Tibial nerve (tissue), 4 donors: ENCODE measurements around the gene SOCS1. TPM values are rescaled to one million over a fixed set of nuclear protein-coding genes. Genes with fewer than 3 reads are reported as not detected.

Experiments
- DNase-seq, 2 donors: peaks; one replicate each; pipeline ENCODE4 v3.0.0-alpha.2; 2019; ENCODE audit warnings: low spot score in 2 of 2
- H3K27ac ChIP-seq, 4 donors: fragments of 200-600 bp; sonication (generic) in 3 of 4; one replicate each; pipeline ENCODE4 v1.5.1; 2017 to 2019; ENCODE audit warnings: mild to moderate bottlenecking in 1 of 4
- H3K27me3 ChIP-seq, 2 donors: fragments of 200-600 bp; sonication (generic) in 1 of 2; one replicate each; pipeline versions ENCODE4 v1.5.1 to v1.6.0; 2017 to 2019
- H3K36me3 ChIP-seq, 3 donors: fragments of 200-600 bp; sonication (generic); one replicate each; pipeline ENCODE4 v1.5.1; 2018 to 2019
- H3K4me1 ChIP-seq, 4 donors: fragments of 200-600 bp; sonication (generic) in 3 of 4; one replicate each; pipeline ENCODE4 v1.5.1; 2017 to 2019
- H3K4me3 ChIP-seq, 4 donors: fragments of 200-600 bp; sonication (generic) in 3 of 4; one replicate each; pipeline ENCODE4 v1.5.1; 2017 to 2019; ENCODE audit warnings: mild to moderate bottlenecking in 1 of 4, moderate library complexity in 1 of 4
- H3K9me3 ChIP-seq, 4 donors: fragments of 200-600 bp; sonication (generic) in 3 of 4; one replicate each; pipeline ENCODE4 v1.5.1; 2017 to 2019
- EP300 ChIP-seq, 2 donors: sonication (generic); formaldehyde crosslinking; IDR thresholded peaks; one replicate each; pipeline ENCODE4 v1.6.1; 2017; ENCODE audit warnings: antibody characterized with exemption in 2 of 2, mild to moderate bottlenecking in 1 of 2
- POLR2A ChIP-seq, 2 donors: fragments of 450-650 bp; IDR thresholded peaks; one replicate each; pipeline ENCODE4 v1.6.1; 2017; ENCODE audit warnings: antibody characterized with exemption in 2 of 2, mild to moderate bottlenecking in 2 of 2, moderate library complexity in 2 of 2
- WGBS, 2 donors: methylation state at CpG; one replicate each; pipeline ENCODE4 v1.1.5; 2018; 5-methylcytosine and 5-hydroxymethylcytosine counted together
- total RNA-seq, 4 donors: library from RNA; depleted of rRNA; stranded (reverse); fragments of >200 nt; gene quantifications; one replicate each; pipeline ENCODE4 v1.1.0, GENCODE V29; 2016
- TF ChIP-seq, protein P1 (sequence below), 5 experiments: fragments of 200-600 bp in 3 of 5; fragments of 450-650 bp in 2 of 5; sonication (generic) in 3 of 5; IDR thresholded peaks; one replicate each; pipeline ENCODE4 v1.5.1; 2016 to 2019; ENCODE audit warnings: antibody characterized with exemption in 5 of 5, mild to moderate bottlenecking in 3 of 5, moderate library complexity in 2 of 5

Gene SOCS1
- total RNA-seq, 4 donors from 2014 or later, result 7.4 to 29.6 (median 14.7) TPM

DNA sequence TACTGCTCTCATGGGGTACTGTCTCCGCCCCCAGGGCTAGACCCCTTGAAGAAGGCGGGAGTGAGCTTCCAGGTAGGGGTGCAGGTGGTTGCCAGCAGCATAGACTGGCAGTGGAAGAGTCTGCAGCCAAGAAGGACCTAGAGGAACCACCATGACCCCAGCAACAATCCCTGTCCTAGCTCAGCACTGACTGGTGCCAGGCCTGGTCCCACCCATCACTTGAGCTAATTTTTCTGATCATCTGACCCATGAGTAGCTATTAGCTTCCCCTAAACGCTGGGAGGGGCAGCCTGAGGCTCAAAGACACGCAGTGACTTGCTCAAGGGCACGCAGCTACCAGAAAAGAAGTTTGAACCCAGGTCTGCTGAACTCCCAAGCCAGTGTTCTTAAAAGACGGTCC is 16.5 kb upstream of the SOCS1 start:
- Histone ChIP-seq H3K27ac (no peak overlapping the region), H3K4me3 (no peak overlapping the region), H3K27me3 (no peaks in the 10 kb centered on the region), H3K36me3 (no peaks in the 10 kb centered on the region), H3K9me3 (no peaks in the 10 kb centered on the region), H3K4me1 (no peaks in the 10 kb centered on the region)
- DNase-seq, result no peak
- 81 to 90% methylated on average over 6 of the region's 6 CpGs for WGBS, 2 donors
- no peak for TF ChIP-seq EP300 (IDR thresholded peaks at IDR 0.05)
- TF ChIP-seq, protein P1, sequence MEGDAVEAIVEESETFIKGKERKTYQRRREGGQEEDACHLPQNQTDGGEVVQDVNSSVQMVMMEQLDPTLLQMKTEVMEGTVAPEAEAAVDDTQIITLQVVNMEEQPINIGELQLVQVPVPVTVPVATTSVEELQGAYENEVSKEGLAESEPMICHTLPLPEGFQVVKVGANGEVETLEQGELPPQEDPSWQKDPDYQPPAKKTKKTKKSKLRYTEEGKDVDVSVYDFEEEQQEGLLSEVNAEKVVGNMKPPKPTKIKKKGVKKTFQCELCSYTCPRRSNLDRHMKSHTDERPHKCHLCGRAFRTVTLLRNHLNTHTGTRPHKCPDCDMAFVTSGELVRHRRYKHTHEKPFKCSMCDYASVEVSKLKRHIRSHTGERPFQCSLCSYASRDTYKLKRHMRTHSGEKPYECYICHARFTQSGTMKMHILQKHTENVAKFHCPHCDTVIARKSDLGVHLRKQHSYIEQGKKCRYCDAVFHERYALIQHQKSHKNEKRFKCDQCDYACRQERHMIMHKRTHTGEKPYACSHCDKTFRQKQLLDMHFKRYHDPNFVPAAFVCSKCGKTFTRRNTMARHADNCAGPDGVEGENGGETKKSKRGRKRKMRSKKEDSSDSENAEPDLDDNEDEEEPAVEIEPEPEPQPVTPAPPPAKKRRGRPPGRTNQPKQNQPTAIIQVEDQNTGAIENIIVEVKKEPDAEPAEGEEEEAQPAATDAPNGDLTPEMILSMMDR (IDR thresholded peaks at IDR 0.05), result no peak
- no peak for TF ChIP-seq POLR2A (IDR thresholded peaks at IDR 0.05)

GRCh38 chr16:11271610-11272009 is 15.6 kb upstream of the SOCS1 start:
- 98 to 99% methylated on average over 10 of the region's 10 CpGs for WGBS, 2 donors
- Histone ChIP-seq H3K27ac (no peak overlapping the region), H3K27me3 (no peaks in the 10 kb centered on the region), H3K4me1 (no peaks in the 10 kb centered on the region), H3K36me3 (no peaks in the 10 kb centered on the region), H3K4me3 (no peak overlapping the region), H3K9me3 (no peaks in the 10 kb centered on the region)
- no peak for DNase-seq
- TF ChIP-seq POLR2A (IDR thresholded peaks at IDR 0.05) (no peak), EP300 (IDR thresholded peaks at IDR 0.05) (no peak)
- TF ChIP-seq, protein P1 (IDR thresholded peaks at IDR 0.05), result no peak

DNA sequence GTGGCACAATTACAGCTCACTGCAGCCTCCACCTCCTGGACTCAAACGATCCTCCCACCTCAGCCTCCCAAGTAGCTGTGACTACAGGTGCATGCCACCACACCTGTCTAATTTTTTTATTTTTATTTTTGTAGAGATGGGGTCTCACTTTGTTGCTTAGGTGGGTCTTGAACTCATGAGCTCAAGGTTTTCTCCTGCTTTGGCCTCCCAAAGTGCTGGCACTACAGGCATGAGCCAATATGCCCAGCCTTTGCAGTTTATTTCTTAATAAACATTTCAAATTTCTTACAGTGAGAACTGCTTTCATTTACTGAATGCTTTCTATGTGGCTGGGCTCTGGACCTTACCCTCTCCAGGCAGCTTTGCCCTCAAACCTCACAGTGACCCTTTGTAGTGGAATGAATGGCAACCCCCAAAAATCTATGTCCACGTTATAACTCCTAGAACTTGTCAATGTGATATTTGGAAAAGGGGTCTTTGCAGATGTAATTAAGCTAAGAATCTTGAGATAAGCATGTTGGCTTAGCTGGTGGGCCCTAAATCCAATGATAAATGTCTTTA is 14.7 kb upstream of the SOCS1 start:
- Histone ChIP-seq H3K36me3 (no peaks in the 10 kb centered on the region), H3K9me3 (no peaks in the 10 kb centered on the region)

DNA sequence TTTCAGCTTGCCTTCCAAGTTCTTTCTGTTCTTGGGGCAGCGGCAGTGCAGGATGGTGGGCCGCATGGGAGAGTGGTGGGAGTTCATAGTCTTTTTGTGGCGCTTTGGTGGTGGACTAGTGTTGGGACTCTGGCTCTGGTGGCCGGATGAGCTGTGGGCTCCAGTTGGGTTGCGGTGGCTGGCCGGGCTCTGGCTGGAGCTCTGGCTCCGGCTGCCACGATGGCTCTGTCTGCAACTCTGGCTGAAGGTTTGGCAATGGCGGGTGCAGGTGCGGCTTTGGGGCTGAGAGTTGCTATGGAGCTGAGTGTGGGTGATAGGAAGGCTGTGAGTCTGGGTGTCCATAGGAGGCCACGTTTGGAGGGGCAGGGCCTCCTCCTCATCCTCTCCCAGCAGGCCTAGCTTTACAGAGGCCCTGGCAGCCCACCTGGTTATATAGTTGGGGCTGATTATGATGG is 12.9 kb upstream of the SOCS1 start, which contains the start of gene TNP2:
Gene TNP2, minus strand, starts transcription at position 405 of the 455 bp plus-strand sequence. Its CDS starts 63 bp downstream, at position 342.
- no peak within 1 kb of the TSS for H3K4me3 ChIP-seq
- DNase-seq, result no peak
- no peak within 1 kb of the TSS for H3K27ac ChIP-seq
- TF ChIP-seq EP300 (IDR thresholded peaks at IDR 0.05) (no peak), POLR2A (IDR thresholded peaks at IDR 0.05) (no peak)
- TF ChIP-seq, protein P1 (IDR thresholded peaks at IDR 0.05), result no peak
- H3K27me3 ChIP-seq, result no peaks in the 10 kb centered on the region
- 93 to 98% methylated on average over 11 of the region's 11 CpGs for WGBS, 2 donors
- H3K4me1 ChIP-seq, result no peaks in the 10 kb centered on the region
- no peaks in the 10 kb centered on the region for H3K9me3 ChIP-seq
- H3K36me3 ChIP-seq, result no peaks in the 10 kb centered on the region

More for the DNA sequence above, 14.7 kb upstream of the SOCS1 start:
- TF ChIP-seq POLR2A (IDR thresholded peaks at IDR 0.05) (no peak), EP300 (IDR thresholded peaks at IDR 0.05) (no peak)
- WGBS, 2 donors, result 88 to 89% methylated on average over 2 of the region's 2 CpGs
- Histone ChIP-seq H3K4me3 (no peak overlapping the region), H3K27me3 (no peaks in the 10 kb centered on the region), H3K27ac (no peak overlapping the region), H3K4me1 (no peaks in the 10 kb centered on the region)
- DNase-seq, result no peak

DNA sequence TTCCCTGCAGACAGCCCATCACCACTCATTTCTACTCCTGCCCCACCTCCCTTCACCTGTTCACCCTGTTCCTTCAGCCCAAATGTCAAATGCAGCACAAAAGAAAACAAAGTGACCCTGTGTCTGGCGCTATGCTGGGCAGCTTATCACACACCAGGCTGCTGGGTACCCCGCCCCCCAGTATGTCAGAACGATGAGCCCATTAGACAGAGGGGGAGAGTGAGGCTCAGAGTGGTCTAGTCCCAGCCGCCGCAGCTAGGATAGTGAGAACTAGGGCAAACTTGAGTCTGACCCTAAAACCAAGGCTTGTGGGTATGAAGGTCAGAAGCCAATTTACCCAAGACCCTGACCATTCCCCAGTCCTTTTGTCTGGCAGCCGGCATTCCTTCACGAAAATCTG is 9.1 kb upstream of the SOCS1 start:
- TF ChIP-seq EP300 (IDR thresholded peaks at IDR 0.05) (no peak), POLR2A (IDR thresholded peaks at IDR 0.05) (no peak)
- TF ChIP-seq, protein P1 (IDR thresholded peaks at IDR 0.05), result no peak
- no peak for DNase-seq
- Histone ChIP-seq H3K4me1 (no peaks in the 10 kb centered on the region), H3K27me3 (no peaks in the 10 kb centered on the region), H3K9me3 (no peaks in the 10 kb centered on the region), H3K4me3 (no peak overlapping the region), H3K27ac (no peak overlapping the region), H3K36me3 (no peaks in the 10 kb centered on the region)
- 83 to 87% methylated on average over 7 of the region's 7 CpGs for WGBS, 2 donors
